WTC11 (cell line): ENCODE measurements around the gene LTBP1. TPM values are rescaled to one million over a fixed set of nuclear protein-coding genes. Genes with fewer than 3 reads are reported as not detected.

Experiments used
- ATAC-seq: fragments of 200-7000 bp; cut with Tn5 transposase; 2 replicates; pipeline ENCODE4 v1.10.0; 2021; ENCODE audit warnings: mild to moderate bottlenecking, moderate library complexity
- CTCF ChIA-PET: fragments of 300-600 bp; sonication (Branson Sonifier 250); formaldehyde crosslinking; loops from one replicate; lab custom pipeline; 2021; ENCODE audit warnings: antibody characterized with exemption; lab: Charles Lee
- POLR2A ChIA-PET: fragments of 350-600 bp; sonication (Branson Sonifier 250); formaldehyde crosslinking; loops from one replicate; lab custom pipeline; 2021; ENCODE audit warnings: antibody characterized with exemption; lab: Charles Lee
- DNase-seq: peaks from one replicate; pipeline ENCODE4 v3.0.0; 2021; ENCODE audit warnings: low spot score
- H3K27ac Mint-ChIP-seq: 2 replicates; pipeline ENCODE4 v1.8.0; 2021; ENCODE audit warnings: mixed read lengths
- H3K27me3 Mint-ChIP-seq: 2 replicates; pipeline ENCODE4 v1.8.0; 2021; ENCODE audit warnings: low read depth, mild to moderate bottlenecking, moderate library complexity, mixed read lengths
- H3K36me3 Mint-ChIP-seq: 2 replicates; pipeline ENCODE4 v1.8.0; 2021; ENCODE audit warnings: mixed read lengths
- H3K4me1 Mint-ChIP-seq: 2 replicates; pipeline ENCODE4 v1.8.0; 2022; ENCODE audit warnings: mixed read lengths
- H3K4me3 Mint-ChIP-seq: 2 replicates; pipeline ENCODE4 v1.8.0; 2021; ENCODE audit warnings: mild to moderate bottlenecking, moderate library complexity, mixed read lengths
- H3K9me3 Mint-ChIP-seq: 2 replicates; pipeline ENCODE4 v1.8.0; 2021; ENCODE audit warnings: mixed read lengths
- AR ChIP-seq: fragments of 250-450 bp; sonication (Bioruptor Pico); IDR thresholded peaks from 2 replicates; pipeline ENCODE4 v1.9.0; 2021; ENCODE audit warnings: mild to moderate bottlenecking
- E2F5 ChIP-seq: sonication (generic); formaldehyde crosslinking; IDR thresholded peaks from 2 replicates; pipeline ENCODE4 v1.8.1; 2022; ENCODE audit warnings: mild to moderate bottlenecking, moderate library complexity, missing genetic modification reagents
- ELF4 ChIP-seq: sonication (generic); formaldehyde crosslinking; IDR thresholded peaks from 2 replicates; pipeline ENCODE4 v1.8.1; 2022; ENCODE audit warnings: low read depth, mild to moderate bottlenecking, moderate library complexity, missing genetic modification reagents
- ESRRA ChIP-seq: sonication (generic); formaldehyde crosslinking; IDR thresholded peaks from 2 replicates; pipeline ENCODE4 v1.8.1; 2022; ENCODE audit warnings: mild to moderate bottlenecking, missing genetic modification reagents, borderline replicate concordance
- FOXJ3 ChIP-seq: sonication (generic); formaldehyde crosslinking; IDR thresholded peaks from 2 replicates; pipeline ENCODE4 v1.9.0; 2021; ENCODE audit warnings: missing genetic modification reagents, mild to moderate bottlenecking, borderline replicate concordance
- FOXP1 ChIP-seq: sonication (generic); formaldehyde crosslinking; IDR thresholded peaks from 2 replicates; pipeline ENCODE4 v1.8.0; 2022; ENCODE audit warnings: missing genetic modification reagents, mild to moderate bottlenecking, moderate library complexity, borderline replicate concordance
- FOXP4 ChIP-seq: sonication (generic); formaldehyde crosslinking; IDR thresholded peaks from 2 replicates; pipeline ENCODE4 v1.8.0; 2022; ENCODE audit warnings: mild to moderate bottlenecking, missing genetic modification reagents
- GABPB1 ChIP-seq: sonication (generic); formaldehyde crosslinking; IDR thresholded peaks from 2 replicates; pipeline ENCODE4 v1.8.1; 2023; ENCODE audit warnings: mild to moderate bottlenecking, missing genetic modification reagents
- NFATC4 ChIP-seq: fragments of 250-450 bp; sonication (Bioruptor Pico); IDR thresholded peaks from 2 replicates; pipeline ENCODE4 v1.9.0; 2021; ENCODE audit warnings: mild to moderate bottlenecking
- OVOL2 ChIP-seq: fragments of 250-450 bp; sonication (Bioruptor Pico); IDR thresholded peaks from 2 replicates; pipeline ENCODE4 v1.9.0; 2021; ENCODE audit warnings: mild to moderate bottlenecking, borderline replicate concordance
- RELA ChIP-seq: sonication (generic); formaldehyde crosslinking; IDR thresholded peaks from 2 replicates; pipeline ENCODE4 v1.8.1; 2022; ENCODE audit warnings: missing genetic modification reagents, mild to moderate bottlenecking, borderline replicate concordance
- RORB ChIP-seq: fragments of 250-450 bp; sonication (Bioruptor Pico); IDR thresholded peaks from 2 replicates; pipeline ENCODE4 v1.9.0; 2021; ENCODE audit warnings: mild to moderate bottlenecking
- SMAD3 ChIP-seq: sonication (generic); formaldehyde crosslinking; IDR thresholded peaks from 2 replicates; pipeline ENCODE4 v1.8.0; 2022; ENCODE audit warnings: missing genetic modification reagents, mild to moderate bottlenecking, borderline replicate concordance
- SOX15 ChIP-seq: fragments of 250-450 bp; sonication (Bioruptor Pico); IDR thresholded peaks from 2 replicates; pipeline ENCODE4 v1.9.0; 2021; ENCODE audit warnings: mild to moderate bottlenecking
- ZBTB43 ChIP-seq: sonication (generic); formaldehyde crosslinking; IDR thresholded peaks from 2 replicates; pipeline ENCODE4 v1.8.1; 2023; ENCODE audit warnings: mild to moderate bottlenecking, missing genetic modification reagents
- ZNF121 ChIP-seq: sonication (generic); formaldehyde crosslinking; IDR thresholded peaks from 2 replicates; pipeline ENCODE4 v1.8.0; 2023; ENCODE audit warnings: missing genetic modification reagents
- ZNF138 ChIP-seq: sonication (generic); formaldehyde crosslinking; conservative IDR thresholded peaks from 2 replicates; pipeline ENCODE4 v1.8.1; 2022; ENCODE audit warnings: mild to moderate bottlenecking, moderate library complexity, missing genetic modification reagents
- ZNF263 ChIP-seq: sonication (generic); formaldehyde crosslinking; IDR thresholded peaks from 2 replicates; pipeline ENCODE4 v1.8.1; 2022; ENCODE audit warnings: low read depth, mild to moderate bottlenecking, moderate library complexity, missing genetic modification reagents
- ZNF281 ChIP-seq: sonication (generic); formaldehyde crosslinking; IDR thresholded peaks from 2 replicates; pipeline ENCODE4 v1.8.0; 2023; ENCODE audit warnings: mild to moderate bottlenecking, missing genetic modification reagents
- ZNF416 ChIP-seq: fragments of 250-450 bp; sonication (Bioruptor Pico); IDR thresholded peaks from 2 replicates; pipeline ENCODE4 v1.9.0; 2021; ENCODE audit warnings: mild to moderate bottlenecking, inconsistent platforms
- total RNA-seq: library from RNA; stranded (reverse); gene quantifications from 3 replicates; pipeline ENCODE4 v1.2.3, GENCODE V29; 2021

LTBP1 gene
- total RNA-seq, 1 experiment from 2014 or later, result 33.6 TPM

- CTCF ChIA-PET, result no interaction called here
- Mint-ChIP-seq H3K27ac (no peak overlapping the region), H3K4me1 (peaks cover 4% of the 10 kb centered on the region; the same call in 1 of the 2 replicates)
- POLR2A ChIA-PET, result no interaction called here
- DNase-seq, result no peak
- TF ChIP-seq RELA, result no peak
- no peak for TF ChIP-seq ZNF263 (CRISPR knock-in tag)
- TF ChIP-seq ZNF138 (CRISPR knock-in tag), result no peak
- no peak for TF ChIP-seq ZNF416 (CRISPR knock-in tag)
- TF ChIP-seq RORB, result no peak
- no peak for TF ChIP-seq SMAD3 (CRISPR knock-in tag)
- TF ChIP-seq FOXP1 (CRISPR knock-in tag), result no peak
- TF ChIP-seq FOXP4 (CRISPR knock-in tag), result no peak
- TF ChIP-seq ESRRA (CRISPR knock-in tag), result no peak
- no peak for TF ChIP-seq ELF4 (CRISPR knock-in tag)
- no peak for TF ChIP-seq FOXJ3
- no peak for TF ChIP-seq ZNF281
- TF ChIP-seq AR (CRISPR knock-in tag), result no peak
- no peak for TF ChIP-seq NFATC4 (CRISPR knock-in tag)
- TF ChIP-seq SOX15 (CRISPR knock-in tag), result no peak
- TF ChIP-seq OVOL2 (CRISPR knock-in tag), result no peak
- TF ChIP-seq GABPB1 (CRISPR knock-in tag), result no peak
- TF ChIP-seq E2F5 (CRISPR knock-in tag), result no peak
- TF ChIP-seq ZBTB43, result no peak
- TF ChIP-seq ZNF121 (CRISPR knock-in tag), result no peak
- TF ChIP-seq, all 79 proteins: peak for 0
- Mint-ChIP-seq H3K36me3 (no peaks in the 10 kb centered on the region), H3K9me3 (no peaks in the 10 kb centered on the region), H3K27me3 (no peaks in the 10 kb centered on the region), H3K4me3 (no peak overlapping the region)
- ATAC-seq, result no peak
These were observed 91.5 kb downstream of the LTBP1 start for GRCh38 chr2:33038230-33038629.
